HG02759 (cell line): ENCODE results near the gene KRTAP1-4.
"Not testable (repeated sequence)": the region's sequence is repeated elsewhere in the genome, so short reads cannot be mapped to it uniquely, and the experiment has no call there.

Experiments
- ATAC-seq: cut with Tn5 transposase; IDR thresholded peaks from one replicate; pipeline ENCODE4 v1.9.1; 2021; ENCODE audit warnings: mild to moderate bottlenecking, moderate library complexity; ENCODE audit not compliant: unreplicated experiment

Gene KRTAP1-4

GRCh38 chr17:41029633-41030245 lies at the start of gene KRTAP1-4:
KRTAP1-4 (minus strand) TSS chr17:41030195; CDS start chr17:41030078, 117 bp downstream.
- no peak for ATAC-seq

- ATAC-seq: no peak
Observed at GRCh38 chr17:41076788-41077187, 46.8 kb upstream of the KRTAP1-4 start.

- no peak for ATAC-seq
Observed at GRCh38 chr17:41073676-41074075, 43.7 kb upstream of the KRTAP1-4 start.

GRCh38 chr17:41071606-41072360 lies 41.8 kb upstream of the KRTAP1-4 start:
- ATAC-seq: no peak

GRCh38 chr17:41069031-41069430 lies 39.0 kb upstream of the KRTAP1-4 start:
- no peak for ATAC-seq

- no peak for ATAC-seq
Observed at GRCh38 chr17:41067281-41067680, 37.3 kb upstream of the KRTAP1-4 start.

GRCh38 chr17:41065829-41066624 lies 36.0 kb upstream of the KRTAP1-4 start, which contains the start of gene KRTAP2-4:
KRTAP2-4 (minus strand) TSS chr17:41065879; CDS start chr17:41065845, 34 bp downstream.
- ATAC-seq: no peak

GRCh38 chr17:41065016-41065689 lies 35.2 kb upstream of the KRTAP1-4 start:
- ATAC-seq: not testable (repeated sequence)

GRCh38 chr17:41064301-41064700 lies 34.3 kb upstream of the KRTAP1-4 start:
- no peak for ATAC-seq

GRCh38 chr17:41063449-41063848 lies 33.5 kb upstream of the KRTAP1-4 start:
- ATAC-seq: no peak

GRCh38 chr17:41061964-41062363 lies 32.0 kb upstream of the KRTAP1-4 start:
- no peak for ATAC-seq

GRCh38 chr17:41060052-41060604 lies 30.1 kb upstream of the KRTAP1-4 start, which contains the start of gene KRTAP2-3:
KRTAP2-3 (minus strand) TSS chr17:41060114; CDS start chr17:41060050, 64 bp downstream.
- ATAC-seq: no peak

GRCh38 chr17:41059276-41060051 lies 29.5 kb upstream of the KRTAP1-4 start:
- ATAC-seq: not testable (repeated sequence)

- no peak for ATAC-seq
Observed at GRCh38 chr17:41058741-41059140, 28.7 kb upstream of the KRTAP1-4 start.

GRCh38 chr17:41057547-41057946 lies 27.6 kb upstream of the KRTAP1-4 start:
- ATAC-seq: no peak

GRCh38 chr17:41055130-41055529 lies 25.1 kb upstream of the KRTAP1-4 start, which contains the start of gene KRTAP2-2:
KRTAP2-2 (minus strand) TSS chr17:41055230; CDS start chr17:41055211, 19 bp downstream.
- not testable (repeated sequence) for ATAC-seq

GRCh38 chr17:41054556-41054955 lies 24.6 kb upstream of the KRTAP1-4 start:
- ATAC-seq: not testable (repeated sequence)

- no peak for ATAC-seq
Observed at GRCh38 chr17:41054025-41054424, 24.0 kb upstream of the KRTAP1-4 start.

GRCh38 chr17:41052566-41052965 lies 22.6 kb upstream of the KRTAP1-4 start:
- no peak for ATAC-seq

- ATAC-seq: no peak
Observed at GRCh38 chr17:41049110-41049509, 19.1 kb upstream of the KRTAP1-4 start.
